Mononuclear cell (primary cell): ENCODE measurements around the gene HINT1. TPM values are rescaled to one million over a fixed set of nuclear protein-coding genes. Genes with fewer than 3 reads are reported as not detected.
"Not testable (repeated sequence)": the region's sequence is repeated elsewhere in the genome, so short reads cannot be mapped to it uniquely, and the experiment has no call there.

Experiments used
- H3K27me3 ChIP-seq: 2 replicates; pipeline ENCODE4 v1.6.0; 2011; ENCODE audit warnings: low read length, control low read depth; ENCODE audit not compliant: insufficient read depth
- H3K4me1 ChIP-seq: 2 replicates; pipeline ENCODE4 v1.5.1; 2011; ENCODE audit warnings: mild to moderate bottlenecking, low read length, control low read depth; ENCODE audit not compliant: insufficient read depth
- H3K4me3 ChIP-seq: 2 replicates; pipeline ENCODE4 v1.5.1; 2011; ENCODE audit warnings: mild to moderate bottlenecking, low read length, moderate library complexity
- H3K9me3 ChIP-seq: 2 replicates; pipeline ENCODE4 v1.5.1; 2011; ENCODE audit warnings: low read depth, mild to moderate bottlenecking, control low read depth, low read length
- total RNA-seq: library from RNA; depleted of rRNA; stranded (reverse); fragments of >200 nt; gene quantifications from one replicate; pipeline ENCODE4 v1.2.3, GENCODE V29; 2012

Gene HINT1
- total RNA-seq, 1 donor = 201 TPM

- Histone ChIP-seq H3K4me1 (peaks cover 3% of the 10 kb centered on the region), H3K9me3 (no peaks in the 10 kb centered on the region)
Observed at GRCh38 chr5:131156957-131157356, 8.1 kb downstream of the HINT1 start.

GRCh38 chr5:131156385-131156784 lies 8.7 kb downstream of the HINT1 start:
- peaks cover 3% of the 10 kb centered on the region for H3K4me1 ChIP-seq
- no peaks in the 10 kb centered on the region for H3K27me3 ChIP-seq
- no peaks in the 10 kb centered on the region for H3K9me3 ChIP-seq
- H3K4me3 ChIP-seq = no peak overlapping the region

More at GRCh38 chr5:131156957-131157356, 8.1 kb downstream of the HINT1 start:
- H3K27me3 ChIP-seq = no peaks in the 10 kb centered on the region
- H3K4me3 ChIP-seq = no peak overlapping the region

GRCh38 chr5:131151216-131151615 lies 13.8 kb downstream of the HINT1 start:
- no peak overlapping the region for H3K4me3 ChIP-seq
- H3K9me3 ChIP-seq = no peaks in the 10 kb centered on the region
- no peaks in the 10 kb centered on the region for H3K4me1 ChIP-seq
- H3K27me3 ChIP-seq = no peaks in the 10 kb centered on the region

GRCh38 chr5:131150408-131150807 lies 14.6 kb downstream of the HINT1 start:
- no peaks in the 10 kb centered on the region for H3K27me3 ChIP-seq
- H3K4me1 ChIP-seq = no peaks in the 10 kb centered on the region
- no peak overlapping the region for H3K4me3 ChIP-seq
- H3K9me3 ChIP-seq = no peaks in the 10 kb centered on the region

- Histone ChIP-seq H3K4me3 (no peak overlapping the region), H3K27me3 (no peaks in the 10 kb centered on the region), H3K4me1 (no peaks in the 10 kb centered on the region), H3K9me3 (no peaks in the 10 kb centered on the region)
Observed at GRCh38 chr5:131148835-131149234, 16.2 kb downstream of the HINT1 start.

- Histone ChIP-seq H3K27me3 (no peaks in the 10 kb centered on the region), H3K4me1 (no peaks in the 10 kb centered on the region), H3K4me3 (no peak overlapping the region), H3K9me3 (no peaks in the 10 kb centered on the region)
Observed at GRCh38 chr5:131147258-131147657, 17.8 kb downstream of the HINT1 start.

GRCh38 chr5:131142970-131143617 lies 22.0 kb downstream of the HINT1 start:
- H3K9me3 ChIP-seq = no peaks in the 10 kb centered on the region
- H3K27me3 ChIP-seq = no peaks in the 10 kb centered on the region
- H3K4me1 ChIP-seq = no peaks in the 10 kb centered on the region
- H3K4me3 ChIP-seq = no peak overlapping the region

- Histone ChIP-seq H3K4me1 (no peaks in the 10 kb centered on the region), H3K9me3 (no peaks in the 10 kb centered on the region), H3K4me3 (no peak overlapping the region), H3K27me3 (no peaks in the 10 kb centered on the region)
Observed at GRCh38 chr5:131139321-131139720, 25.7 kb downstream of the HINT1 start.

- H3K4me3 ChIP-seq, H3K27me3 ChIP-seq, H3K9me3 ChIP-seq, H3K4me1 ChIP-seq: not testable (repeated sequence)
Observed at GRCh38 chr5:131138406-131138805, 26.6 kb downstream of the HINT1 start.

- not testable (repeated sequence) for H3K4me3 ChIP-seq, H3K27me3 ChIP-seq
Observed at GRCh38 chr5:131133091-131133490, 32.0 kb downstream of the HINT1 start.

GRCh38 chr5:131129306-131129705 lies 35.8 kb downstream of the HINT1 start:
- Histone ChIP-seq H3K27me3 (no peaks in the 10 kb centered on the region), H3K4me1 (no peaks in the 10 kb centered on the region), H3K9me3 (no peaks in the 10 kb centered on the region), H3K4me3 (no peak overlapping the region)

More at GRCh38 chr5:131133091-131133490, 32.0 kb downstream of the HINT1 start:
- not testable (repeated sequence) for H3K9me3 ChIP-seq, H3K4me1 ChIP-seq

GRCh38 chr5:131127244-131127643 lies 37.8 kb downstream of the HINT1 start:
- not testable (repeated sequence) for H3K9me3 ChIP-seq, H3K4me1 ChIP-seq, H3K4me3 ChIP-seq, H3K27me3 ChIP-seq

GRCh38 chr5:131114754-131115153 lies 50.3 kb downstream of the HINT1 start:
- Histone ChIP-seq H3K27me3 (no peaks in the 10 kb centered on the region), H3K9me3 (no peaks in the 10 kb centered on the region)

GRCh38 chr5:131112424-131112823 lies 52.6 kb downstream of the HINT1 start:
- Histone ChIP-seq H3K4me1 (peaks cover 1% of the 10 kb centered on the region), H3K9me3 (no peaks in the 10 kb centered on the region), H3K27me3 (no peaks in the 10 kb centered on the region), H3K4me3 (no peak overlapping the region)

More at GRCh38 chr5:131114754-131115153, 50.3 kb downstream of the HINT1 start:
- Histone ChIP-seq H3K4me3 (no peak overlapping the region), H3K4me1 (no peaks in the 10 kb centered on the region)

- H3K27me3 ChIP-seq = no peaks in the 10 kb centered on the region
- H3K9me3 ChIP-seq = no peaks in the 10 kb centered on the region
- H3K4me1 ChIP-seq = peaks cover 10% of the 10 kb centered on the region
- no peak overlapping the region for H3K4me3 ChIP-seq
Observed at GRCh38 chr5:131110256-131110594, 54.8 kb downstream of the HINT1 start.

GRCh38 chr5:131109540-131110255 lies 55.4 kb downstream of the HINT1 start:
- no peak overlapping the region for H3K4me3 ChIP-seq
- peaks cover 15% of the 10 kb centered on the region for H3K4me1 ChIP-seq
- no peaks in the 10 kb centered on the region for H3K9me3 ChIP-seq
- H3K27me3 ChIP-seq = no peaks in the 10 kb centered on the region
